Fibroblast of lung (primary cell): ENCODE data around the gene GGT7. TPM values are rescaled to one million over a fixed set of nuclear protein-coding genes. Genes with fewer than 3 reads are reported as not detected.
A peak's percentile ranks its signal among the peaks of the same experiment; 100 is the strongest.

Experiments used
- DNase-seq, 2 donors: peaks; one replicate each; pipeline versions ENCODE4 v3.0.0 to v3.0.0-alpha.2; 2010; ENCODE audit warnings: low read depth in 2 of 2
- H2AFZ ChIP-seq: 2 replicates; pipeline ENCODE4 v1.5.1; 2012; ENCODE audit warnings: low read length, control low read depth, inconsistent platforms
- H3K27ac ChIP-seq: 2 replicates; pipeline ENCODE4 v1.5.1; 2011; ENCODE audit warnings: low read length, control low read depth; ENCODE audit not compliant: insufficient read depth
- H3K27me3 ChIP-seq: 2 replicates; pipeline ENCODE4 v1.5.1; 2011; ENCODE audit warnings: mild to moderate bottlenecking, low read length; ENCODE audit not compliant: control insufficient read depth, insufficient read depth
- H3K36me3 ChIP-seq: 2 replicates; pipeline ENCODE4 v1.5.1; 2011; ENCODE audit warnings: low read length; ENCODE audit not compliant: control insufficient read depth, insufficient read depth
- H3K4me1 ChIP-seq: 2 replicates; pipeline ENCODE4 v1.5.1; 2011; ENCODE audit warnings: low read length; ENCODE audit not compliant: control insufficient read depth, insufficient read depth; ENCODE audit errors: extremely low read depth
- H3K4me2 ChIP-seq: 2 replicates; pipeline ENCODE4 v1.5.1; 2011; ENCODE audit warnings: low read length, control low read depth; ENCODE audit not compliant: insufficient read depth; ENCODE audit errors: extremely low read depth
- H3K4me3 ChIP-seq, 4 experiments: fragments of 200-600 bp in 1 of 4; sonication (generic) in 1 of 4; replicated peaks in 1 of 4; 2 replicates each; pipeline ENCODE4 v1.5.1; 2011 to 2016; ENCODE audit warnings: low read length in 4 of 4, low read depth in 3 of 4, mild to moderate bottlenecking in 3 of 4, control low read depth in 2 of 4, inconsistent platforms in 1 of 4, mixed read lengths in 1 of 4; ENCODE audit not compliant: insufficient read depth in 1 of 4; ENCODE audit errors: control extremely low read depth in 1 of 4
- H3K79me2 ChIP-seq: 2 replicates; pipeline ENCODE4 v1.5.1; 2012; ENCODE audit warnings: mild to moderate bottlenecking, low read length, inconsistent platforms; ENCODE audit not compliant: control insufficient read depth, insufficient read depth
- H3K9ac ChIP-seq: 2 replicates; pipeline ENCODE4 v1.5.1; 2011; ENCODE audit warnings: mild to moderate bottlenecking, low read length, control low read depth; ENCODE audit not compliant: insufficient read depth
- H3K9me3 ChIP-seq: 2 replicates; pipeline ENCODE4 v1.5.1; 2012; ENCODE audit warnings: low read depth, low read length; ENCODE audit not compliant: control insufficient read depth, insufficient read depth
- H4K20me1 ChIP-seq: 2 replicates; pipeline ENCODE4 v1.5.1; 2011; ENCODE audit warnings: low read length; ENCODE audit not compliant: control insufficient read depth, insufficient read depth; ENCODE audit errors: extremely low read depth
- CTCF ChIP-seq, 2 donors: IDR thresholded peaks in 1 of 2; conservative IDR thresholded peaks in 1 of 2; 1 replicate in 1 of 2; 2 replicates in 1 of 2; pipeline ENCODE4 v1.5.1; 2011 to 2012; ENCODE audit warnings: low read length in 2 of 2, control low read depth in 1 of 2, inconsistent platforms in 1 of 2, low read depth in 1 of 2, mild to moderate bottlenecking in 1 of 2
- EZH2 ChIP-seq: IDR thresholded peaks from 2 replicates; pipeline ENCODE4 v1.5.1; 2012; ENCODE audit warnings: low read length, control low read depth, mild to moderate bottlenecking; ENCODE audit errors: missing control alignments
- polyA minus RNA-seq: library from RNA; depleted of rRNA, polyadenylated mRNA; stranded (reverse); fragments of >200 nt; gene quantifications from 2 replicates; pipeline ENCODE4 v1.2.3, GENCODE V29; 2011; ENCODE audit warnings: low replicate concordance
- polyA plus RNA-seq, 2 donors: library from polyadenylated mRNA; depleted of rRNA in 1 of 2; stranded (reverse) in 1 of 2; unstranded in 1 of 2; fragments of >200 nt; gene quantifications; 2 replicates each; pipeline ENCODE4 v1.2.1, GENCODE V29; 2011 to 2012; ENCODE audit warnings: missing spikeins in 1 of 2
- total RNA-seq: library from RNA; depleted of rRNA; stranded (reverse); fragments of >200 nt; gene quantifications from 2 replicates; pipeline ENCODE4 v1.2.1, GENCODE V29; 2014

The GGT7 gene
- 9.5 and 15.2 TPM in 2 replicates for total RNA-seq
- polyA plus RNA-seq, result 8.2 and 10.3 TPM in 2 replicates
- polyA plus RNA-seq (2012), result 15.1 and 19.5 TPM in 2 replicates
- polyA minus RNA-seq, result 15.0 and 17.3 TPM in 2 replicates

GRCh38 chr20:34872622-34873224 lies at the start of gene GGT7:
Gene GGT7 (minus strand): TSS chr20:34872856. CDS start chr20:34872815, 41 bp downstream.
- H4K20me1 ChIP-seq, result no peaks in the 10 kb centered on the region

GRCh38 chr20:34921436-34921835 lies 48.8 kb upstream of the GGT7 start:
- no peak overlapping the region for H3K4me3 ChIP-seq
- TF ChIP-seq CTCF (conservative IDR thresholded peaks at IDR 0.05 in 1 of 2, IDR thresholded peaks at IDR 0.05 in 1 of 2; ENCODE audit: low read depth in 1 of 2, low read length in 2 of 2), result no peak
- no peak for TF ChIP-seq EZH2

More at GRCh38 chr20:34872622-34873224, at the start of gene GGT7:
- peak; percentile 57 to 67 for DNase-seq
- H3K4me2 ChIP-seq, result peak within 1 kb of the TSS; percentile 93
- H3K79me2 ChIP-seq, result peaks cover 5% of the 10 kb centered on the region
- peak; percentile 35 to 48 for TF ChIP-seq CTCF (conservative IDR thresholded peaks at IDR 0.05 in 1 of 2, IDR thresholded peaks at IDR 0.05 in 1 of 2; ENCODE audit: low read depth in 1 of 2, low read length in 2 of 2)
- no peak for TF ChIP-seq EZH2
- no peaks in the 10 kb centered on the region for H3K9me3 ChIP-seq
- H3K9ac ChIP-seq, result peak within 1 kb of the TSS; percentile 49
- no peaks in the 10 kb centered on the region for H3K27me3 ChIP-seq
- no peaks in the 10 kb centered on the region for H3K36me3 ChIP-seq
- peak within 1 kb of the TSS; percentile 47 to 84 (median 70) for H3K4me3 ChIP-seq
- H3K4me1 ChIP-seq, result peaks cover 11% of the 10 kb centered on the region
- peak within 1 kb of the TSS; percentile 79 for H2AFZ ChIP-seq
- peak within 1 kb of the TSS; percentile 4 for H3K27ac ChIP-seq

GRCh38 chr20:34920055-34920454 lies 47.4 kb upstream of the GGT7 start:
- H3K79me2 ChIP-seq, result no peaks in the 10 kb centered on the region
- H3K27me3 ChIP-seq, result no peaks in the 10 kb centered on the region
- H3K9ac ChIP-seq, result no peak overlapping the region
- no peak overlapping the region for H2AFZ ChIP-seq
- no peaks in the 10 kb centered on the region for H3K9me3 ChIP-seq
- H3K4me2 ChIP-seq, result no peak overlapping the region
- H4K20me1 ChIP-seq, result no peaks in the 10 kb centered on the region
- DNase-seq, result no peak
- no peak overlapping the region for H3K27ac ChIP-seq
- TF ChIP-seq CTCF (conservative IDR thresholded peaks at IDR 0.05 in 1 of 2, IDR thresholded peaks at IDR 0.05 in 1 of 2; ENCODE audit: low read depth in 1 of 2, low read length in 2 of 2), result no peak
- TF ChIP-seq EZH2, result no peak
- peaks cover 14% of the 10 kb centered on the region for H3K4me1 ChIP-seq
- peaks cover 12% of the 10 kb centered on the region for H3K36me3 ChIP-seq
- no peak overlapping the region for H3K4me3 ChIP-seq

More at GRCh38 chr20:34921436-34921835, 48.8 kb upstream of the GGT7 start:
- H3K27ac ChIP-seq, result no peak overlapping the region
- no peaks in the 10 kb centered on the region for H3K27me3 ChIP-seq
- no peak overlapping the region for H3K4me2 ChIP-seq
- DNase-seq, result no peak
- H3K9me3 ChIP-seq, result no peaks in the 10 kb centered on the region
- H3K4me1 ChIP-seq, result peaks cover 14% of the 10 kb centered on the region
- H3K9ac ChIP-seq, result no peak overlapping the region
- no peaks in the 10 kb centered on the region for H3K79me2 ChIP-seq
- H2AFZ ChIP-seq, result no peak overlapping the region
- no peaks in the 10 kb centered on the region for H4K20me1 ChIP-seq
- H3K36me3 ChIP-seq, result peaks cover 16% of the 10 kb centered on the region
